ENCODE measurements around the gene F3. TPM values are rescaled to one million over a fixed set of nuclear protein-coding genes. Genes with fewer than 3 reads are reported as not detected.
A peak's percentile ranks its signal among the peaks of the same experiment; 100 is the strongest.

F3 gene
- polyA plus RNA-seq, 1 experiment: 319 TPM

DNA sequence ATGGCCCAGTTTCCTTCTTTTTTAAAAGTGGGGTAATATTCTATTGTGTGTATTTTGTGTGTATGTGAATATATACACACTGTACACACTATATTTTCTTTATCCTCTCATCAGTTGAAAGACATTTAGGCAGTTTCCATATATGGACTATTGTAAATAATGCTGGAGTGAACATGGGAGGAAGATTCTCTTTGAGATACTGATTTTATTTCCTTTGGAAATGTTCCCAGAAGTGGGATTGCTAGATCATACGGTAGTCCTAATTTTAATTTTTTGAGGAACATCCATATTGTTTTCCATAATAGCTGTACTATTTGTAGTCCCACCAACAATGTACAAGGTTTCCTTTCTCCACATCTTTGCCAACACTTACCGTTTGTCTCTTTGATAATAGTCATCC is 51.0 kb downstream of the F3 start:
- DNase-seq (ENCODE audit: low read depth, low spot score): no peak
- Histone ChIP-seq H3K27me3 (ENCODE audit: control insufficient read depth, insufficient read depth, low read length) (no peaks in the 10 kb centered on the region), H3K4me3 (ENCODE audit: low read depth, low read length) (no peak overlapping the region), H3K9me3 (ENCODE audit: control insufficient read depth, insufficient read depth, low read length) (no peaks in the 10 kb centered on the region), H3K27ac (ENCODE audit: low read depth, low read length) (no peak overlapping the region)
- TF ChIP-seq, protein P1, sequence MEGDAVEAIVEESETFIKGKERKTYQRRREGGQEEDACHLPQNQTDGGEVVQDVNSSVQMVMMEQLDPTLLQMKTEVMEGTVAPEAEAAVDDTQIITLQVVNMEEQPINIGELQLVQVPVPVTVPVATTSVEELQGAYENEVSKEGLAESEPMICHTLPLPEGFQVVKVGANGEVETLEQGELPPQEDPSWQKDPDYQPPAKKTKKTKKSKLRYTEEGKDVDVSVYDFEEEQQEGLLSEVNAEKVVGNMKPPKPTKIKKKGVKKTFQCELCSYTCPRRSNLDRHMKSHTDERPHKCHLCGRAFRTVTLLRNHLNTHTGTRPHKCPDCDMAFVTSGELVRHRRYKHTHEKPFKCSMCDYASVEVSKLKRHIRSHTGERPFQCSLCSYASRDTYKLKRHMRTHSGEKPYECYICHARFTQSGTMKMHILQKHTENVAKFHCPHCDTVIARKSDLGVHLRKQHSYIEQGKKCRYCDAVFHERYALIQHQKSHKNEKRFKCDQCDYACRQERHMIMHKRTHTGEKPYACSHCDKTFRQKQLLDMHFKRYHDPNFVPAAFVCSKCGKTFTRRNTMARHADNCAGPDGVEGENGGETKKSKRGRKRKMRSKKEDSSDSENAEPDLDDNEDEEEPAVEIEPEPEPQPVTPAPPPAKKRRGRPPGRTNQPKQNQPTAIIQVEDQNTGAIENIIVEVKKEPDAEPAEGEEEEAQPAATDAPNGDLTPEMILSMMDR (IDR thresholded peaks at IDR 0.05; ENCODE audit: low read depth, low read length): no peak
- ChIA-PET CTCF (interaction anchor here (1.4 kb wide), 1 partner anchor 9 kb away, joined by 7 read pairs; no protein-coding TSS in a partner anchor), POLR2A (no interaction called here)

DNA sequence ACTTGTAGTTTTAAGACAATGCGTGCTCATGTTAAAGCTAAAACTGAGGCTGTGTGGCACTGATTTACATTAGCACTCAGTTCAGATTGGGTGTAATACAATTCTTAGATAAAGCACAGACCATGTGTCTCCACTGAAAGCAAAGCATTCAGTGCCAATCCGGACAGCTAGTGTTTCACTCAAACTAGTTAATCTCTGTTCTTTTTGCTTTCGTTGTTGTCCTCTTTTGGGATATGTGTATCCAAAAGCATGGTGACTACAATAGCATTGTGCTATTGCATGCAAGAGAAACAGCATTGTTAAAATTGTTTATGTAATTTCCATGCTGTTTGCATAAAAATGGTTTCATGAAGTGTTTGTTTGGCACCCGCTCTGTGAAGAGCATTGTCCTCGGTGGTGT is 54.6 kb downstream of the F3 start:
- no peaks in the 10 kb centered on the region for H3K9me3 ChIP-seq (ENCODE audit: control insufficient read depth, insufficient read depth, low read length)
- TF ChIP-seq, protein P1 (IDR thresholded peaks at IDR 0.05; ENCODE audit: low read depth, low read length): no peak
- no peaks in the 10 kb centered on the region for H3K27me3 ChIP-seq (ENCODE audit: control insufficient read depth, insufficient read depth, low read length)
- POLR2A ChIA-PET: no interaction called here
- H3K27ac ChIP-seq (ENCODE audit: low read depth, low read length): no peak overlapping the region
- no peak overlapping the region for H3K4me3 ChIP-seq (ENCODE audit: low read depth, low read length)
- CTCF ChIA-PET: interaction anchor here (0.9 to 2.7 kb wide), 5 partner anchors 23 to 555 kb away, joined by 3 to 12 read pairs (median 4); no protein-coding TSS in a partner anchor
- no peak for DNase-seq (ENCODE audit: low read depth, low spot score)

DNA sequence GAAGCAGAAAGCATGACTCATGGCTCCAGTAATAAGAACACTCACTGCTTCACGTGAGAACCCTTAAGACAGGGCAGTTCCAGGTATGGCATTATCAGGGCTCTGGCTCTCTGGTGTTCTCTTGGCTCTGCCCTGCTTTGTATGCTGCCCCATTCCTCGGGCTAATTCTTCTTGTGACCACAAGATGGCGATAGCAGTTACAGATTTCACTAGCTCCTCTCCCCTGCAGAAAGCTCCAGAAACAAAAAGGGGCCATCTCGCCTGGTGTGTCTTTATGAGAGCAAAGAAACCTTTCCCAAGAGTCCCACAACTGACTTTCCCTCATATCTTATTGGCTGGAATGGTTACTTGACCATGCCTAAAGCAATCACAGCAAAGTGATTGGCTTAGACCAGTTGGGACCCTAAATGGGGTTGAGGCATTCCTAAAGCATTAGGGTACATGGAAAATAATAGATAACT is 60.1 kb downstream of the F3 start:
- ChIA-PET CTCF (interaction anchor here (0.6 to 4.7 kb wide), 16 partner anchors 9 to 562 kb away, joined by 3 to 101 read pairs (median 6); no protein-coding TSS in a partner anchor), POLR2A (interaction anchor here (1.0 kb wide), 1 partner anchor 325 kb away, joined by 3 read pairs; no protein-coding TSS in a partner anchor)
- Histone ChIP-seq H3K9me3 (ENCODE audit: control insufficient read depth, insufficient read depth, low read length) (no peaks in the 10 kb centered on the region), H3K27me3 (ENCODE audit: control insufficient read depth, insufficient read depth, low read length) (no peaks in the 10 kb centered on the region), H3K27ac (ENCODE audit: low read depth, low read length) (no peak overlapping the region), H3K4me3 (ENCODE audit: low read depth, low read length) (no peak overlapping the region)
- TF ChIP-seq, protein P1 (IDR thresholded peaks at IDR 0.05; ENCODE audit: low read depth, low read length): peak; percentile 89
- DNase-seq (ENCODE audit: low read depth, low spot score): peak; percentile 51

DNA sequence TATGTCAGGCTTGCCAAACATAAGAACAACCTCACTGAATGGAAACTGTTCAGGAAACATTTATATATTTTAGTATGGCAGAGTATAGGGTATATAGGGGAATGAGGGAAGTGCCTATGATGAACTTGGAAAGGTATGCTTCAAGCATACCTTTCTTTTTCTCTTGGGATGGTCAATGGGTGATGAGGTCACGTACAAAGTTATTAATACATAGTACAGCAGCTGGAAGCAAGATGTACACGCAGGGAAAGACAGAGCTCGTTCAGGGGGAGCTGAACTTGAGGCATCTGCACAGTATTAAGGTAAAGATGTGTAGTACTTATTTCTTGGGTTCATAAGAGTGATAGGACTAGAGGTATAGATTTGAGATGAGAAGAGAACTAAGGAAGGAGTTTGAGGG is 61.9 kb downstream of the F3 start:
- DNase-seq (ENCODE audit: low read depth, low spot score): no peak
- Histone ChIP-seq H3K4me3 (ENCODE audit: low read depth, low read length) (no peak overlapping the region), H3K9me3 (ENCODE audit: control insufficient read depth, insufficient read depth, low read length) (no peaks in the 10 kb centered on the region), H3K27me3 (ENCODE audit: control insufficient read depth, insufficient read depth, low read length) (no peaks in the 10 kb centered on the region), H3K27ac (ENCODE audit: low read depth, low read length) (no peak overlapping the region)
- TF ChIP-seq, protein P1 (IDR thresholded peaks at IDR 0.05; ENCODE audit: low read depth, low read length): no peak
- CTCF ChIA-PET: interaction anchor here (0.7 to 4.7 kb wide), 6 partner anchors 10 to 564 kb away, joined by 3 to 101 read pairs (median 16); no protein-coding TSS in a partner anchor
- POLR2A ChIA-PET: interaction anchor here (0.5 kb wide), 1 partner anchor 23 kb away, joined by 3 read pairs; no protein-coding TSS in a partner anchor

Other genes starting within 250 kb of the F3 start
- gene ABCD3, start 123.4 kb downstream of the F3 start, polyA plus RNA-seq (2011; rRNA removed): 25.0 and 34.0 TPM in 2 replicates